K562 (cell line): ENCODE measurements around the gene KCNMB1. TPM values are rescaled to one million over a fixed set of nuclear protein-coding genes. Genes with fewer than 3 reads are reported as not detected.
A peak's percentile ranks its signal among the peaks of the same experiment; 100 is the strongest.

Experiments used
- ATAC-seq: fragments of 200-7000 bp; cut with Tn5 transposase; 3 replicates; pipeline ENCODE4 v1.9.1; 2020; ENCODE audit warnings: moderate library complexity
- BruUV-seq: library from RNA; stranded (reverse); fragments of 400-500 nt; replicated peaks from 2 replicates; lab custom pipeline; 2021; lab: Mats Ljungman, UMichigan
- CTCF ChIA-PET: fragments of 300-600 bp; formaldehyde crosslinking; extraction: SDS; loops from one replicate; lab custom pipeline; 2021; ENCODE audit warnings: low intra/inter-chr PET ratio; lab: Yijun Ruan, JAX
- POLR2A ChIA-PET: fragments of 300-600, 350-650 bp; sonication (Branson Sonifier 250); formaldehyde crosslinking; extraction: SDS; loops from one replicate; lab custom pipeline; 2021; ENCODE audit warnings: antibody characterized with exemption, inconsistent platforms; lab: Yijun Ruan, JAX
- DNase-seq, 4 experiments: peaks; one replicate each; pipeline versions ENCODE4 v3.0.0 to v3.0.0-alpha.2; 2011 to 2018; ENCODE audit warnings: low spot score in 3 of 4, mixed read lengths in 3 of 4; ENCODE audit errors: extremely low read depth in 1 of 4
- FAIRE-seq: peaks from 2 replicates; lab custom pipeline; 2011; peaks lifted over from hg19 to GRCh38; lab: Jason Lieb, UNC
- H2AFZ ChIP-seq: 2 replicates; pipeline ENCODE4 v1.6.0; 2011; ENCODE audit warnings: low read depth, low read length, control low read depth, inconsistent platforms
- H3K27ac ChIP-seq: fragments of 200-600 bp; 3 replicates; pipeline ENCODE4 v1.8.0; 2011; ENCODE audit warnings: low read depth, mild to moderate bottlenecking, control low read depth, inconsistent platforms, low read length, moderate library complexity, mixed read lengths; ENCODE audit errors: extremely low read depth
- H3K27me3 ChIP-seq, 2 experiments: fragments of 300-600 bp in 1 of 2; 2 replicates in 1 of 2; 3 replicates in 1 of 2; pipeline versions ENCODE4 v1.6.0 to v1.8.0; 2011; ENCODE audit warnings: inconsistent platforms in 2 of 2, low read length in 2 of 2, mild to moderate bottlenecking in 1 of 2, mixed read lengths in 1 of 2, moderate library complexity in 1 of 2; ENCODE audit not compliant: control insufficient read depth in 2 of 2, insufficient read depth in 2 of 2
- H3K36me3 ChIP-seq: fragments of 300-600 bp; 3 replicates; pipeline ENCODE4 v1.8.0; 2011; ENCODE audit warnings: mild to moderate bottlenecking, low read length, inconsistent platforms; ENCODE audit not compliant: control insufficient read depth, insufficient read depth
- H3K4me1 ChIP-seq, 2 experiments: fragments of 200-600 bp in 1 of 2; replicated peaks in 1 of 2; 2 replicates in 1 of 2; 3 replicates in 1 of 2; pipeline versions ENCODE4 v1.5.1 to v1.8.0; 2011; ENCODE audit warnings: inconsistent platforms in 2 of 2, low read length in 2 of 2, mild to moderate bottlenecking in 1 of 2, mixed read lengths in 1 of 2, moderate library complexity in 1 of 2; ENCODE audit not compliant: control insufficient read depth in 2 of 2, insufficient read depth in 2 of 2
- H3K4me2 ChIP-seq: 2 replicates; pipeline ENCODE4 v1.6.1; 2011; ENCODE audit warnings: low read length, control low read depth, inconsistent platforms, mixed read lengths; ENCODE audit not compliant: insufficient read depth
- H3K4me3 ChIP-seq: fragments of 200-600 bp; sonication (generic), shearing (Covaris generic); 2 replicates; pipeline ENCODE4 v1.5.1; 2016; ENCODE audit warnings: control low read depth, inconsistent platforms
- H3K79me2 ChIP-seq: fragments of 200-600 bp; 3 replicates; pipeline ENCODE4 v1.8.0; 2011; ENCODE audit warnings: low read length, inconsistent platforms; ENCODE audit not compliant: control insufficient read depth, insufficient read depth
- H3K9ac ChIP-seq, 2 experiments: 2 replicates each; pipeline versions ENCODE4 v1.6.0 to v1.6.1; 2011; ENCODE audit warnings: low read depth in 2 of 2, low read length in 2 of 2, control low read depth in 1 of 2, inconsistent platforms in 1 of 2, mild to moderate bottlenecking in 1 of 2, mixed read lengths in 1 of 2; ENCODE audit not compliant: insufficient read depth in 1 of 2
- H3K9me1 ChIP-seq: one replicate; pipeline ENCODE4 v1.6.0; 2011; ENCODE audit warnings: inconsistent platforms, mild to moderate bottlenecking, low read length, moderate library complexity; ENCODE audit not compliant: control insufficient read depth, insufficient read depth
- H3K9me3 ChIP-seq: replicated peaks from 2 replicates; pipeline ENCODE4 v1.5.1; 2011; ENCODE audit warnings: low read depth, low read length, inconsistent platforms; ENCODE audit not compliant: control insufficient read depth, insufficient read depth
- H4K20me1 ChIP-seq: replicated peaks from 2 replicates; pipeline ENCODE4 v1.6.1; 2011; ENCODE audit warnings: low read length, inconsistent platforms, mixed read lengths; ENCODE audit not compliant: control insufficient read depth, insufficient read depth
- BCOR ChIP-seq: fragments of 450-650 bp; IDR thresholded peaks from 2 replicates; pipeline ENCODE4 v1.6.1; 2016
- BRD9 ChIP-seq: fragments of 450-650 bp; IDR thresholded peaks from 2 replicates; pipeline ENCODE4 v1.6.1; 2018; ENCODE audit warnings: low read depth; ENCODE audit not compliant: partially characterized antibody
- CBX3 ChIP-seq, 2 experiments: IDR thresholded peaks; 1 replicate in 1 of 2; 2 replicates in 1 of 2; pipeline ENCODE4 v1.6.1; 2012; ENCODE audit warnings: inconsistent platforms in 2 of 2, low read length in 2 of 2, borderline replicate concordance in 1 of 2, control low read depth in 1 of 2
- ESRRA ChIP-seq: fragments of 450-650 bp; IDR thresholded peaks from 2 replicates; pipeline ENCODE4 v1.6.1; 2014; ENCODE audit warnings: low read depth, mild to moderate bottlenecking, moderate library complexity, borderline replicate concordance
- NFATC3 ChIP-seq: fragments of 450-650 bp; IDR thresholded peaks from 2 replicates; pipeline ENCODE4 v1.6.1; 2017; ENCODE audit warnings: mild to moderate bottlenecking
- RBM25 ChIP-seq: fragments of 200-400 bp; formaldehyde crosslinking; IDR thresholded peaks from 2 replicates; pipeline ENCODE4 v1.6.1; 2018; ENCODE audit warnings: low read length, low read depth, moderate library complexity; ENCODE audit not compliant: severe bottlenecking
- RCOR1 ChIP-seq, 2 experiments: IDR thresholded peaks; 2 replicates each; pipeline ENCODE4 v1.6.1; 2012; ENCODE audit warnings: low read depth in 2 of 2, low read length in 2 of 2, borderline replicate concordance in 1 of 2, improper control_type of control experiment in 1 of 2
- SMARCA5 ChIP-seq: fragments of 450-650 bp; IDR thresholded peaks from 2 replicates; pipeline ENCODE4 v1.6.1; 2016
- ZNF780A ChIP-seq: fragments of 250-450 bp; sonication (Bioruptor Pico); IDR thresholded peaks from 2 replicates; pipeline ENCODE4 v1.5.0; 2021; ENCODE audit warnings: mild to moderate bottlenecking
- WGBS: fragments of 100-300 bp; shearing (Covaris generic); methylation state at CpG from one replicate; pipeline ENCODE4 v1.1.6; 2016; ENCODE audit warnings: low coverage, mixed read lengths; ENCODE audit not compliant: insufficient coverage; ENCODE audit errors: missing lambda C conversion rate; 5-methylcytosine and 5-hydroxymethylcytosine counted together
- in situ Hi-C: fragments of 300-500 bp; cut with MboI; formaldehyde crosslinking; loops from 4 replicates; pipeline ENCODE4 v1.15.0; 2018; ENCODE audit warnings: inconsistent platforms, mixed read lengths
- intact Hi-C: fragments of 100-400 bp; cut with micrococcal nuclease; formaldehyde crosslinking; loops from 2 replicates; pipeline ENCODE4 v1.14.2; 2022
- polyA plus RNA-seq, 8 experiments: library from polyadenylated mRNA; depleted of rRNA in 4 of 8; stranded (reverse) in 5 of 8; unstranded in 3 of 8; fragments of >200 nt; fragmentation: Nextera tagmentation in 2 of 8; fragmentation: Illumina TruSeq in 1 of 8; extraction: Ambion mirVana in 2 of 8; extraction: Trizol in 1 of 8; gene quantifications; 2 replicates each; pipeline versions ENCODE4 v1.2.1 to v1.2.3, GENCODE V29; 2011 to 2014; ENCODE audit warnings: inconsistent platforms in 1 of 8, missing spikeins in 1 of 8
- total RNA-seq, 7 experiments: library from RNA; depleted of rRNA in 6 of 7; stranded (reverse); fragments of >200 nt in 6 of 7; fragmentation: Illumina TruSeq in 2 of 7; extraction: Trizol in 2 of 7; gene quantifications; 2 replicates each; pipeline versions ENCODE4 v1.2.1 to v1.2.3, GENCODE V29; 2011 to 2021; ENCODE audit warnings: low replicate concordance in 1 of 7
- TF ChIP-seq, protein P1 (sequence below): sonication (generic); formaldehyde crosslinking; IDR thresholded peaks from 2 replicates; pipeline ENCODE4 v1.8.1; 2023; ENCODE audit warnings: missing genetic modification reagents, mild to moderate bottlenecking, borderline replicate concordance
- TF ChIP-seq, protein P2 (sequence below), 2 experiments: fragments of 450-650 bp in 1 of 2; IDR thresholded peaks; 2 replicates each; pipeline ENCODE4 v1.6.1; 2011 to 2017; ENCODE audit warnings: low read depth in 2 of 2, antibody characterized with exemption in 1 of 2, borderline replicate concordance in 1 of 2, low read length in 1 of 2, mild to moderate bottlenecking in 1 of 2, mixed read lengths in 1 of 2; ENCODE audit not compliant: control insufficient read depth in 1 of 2
- TF ChIP-seq, protein P3 (sequence below), 3 experiments: IDR thresholded peaks in 2 of 3; conservative IDR thresholded peaks in 1 of 3; 2 replicates each; pipeline ENCODE4 v1.5.1; 2011 to 2012; ENCODE audit warnings: low read length in 3 of 3, mild to moderate bottlenecking in 3 of 3, control low read depth in 2 of 3, improper control_type of control experiment in 1 of 3, inconsistent platforms in 1 of 3, low read depth in 1 of 3, mixed read lengths in 1 of 3, moderate library complexity in 1 of 3; ENCODE audit not compliant: insufficient read depth in 2 of 3

Gene KCNMB1
- total and polyA plus RNA-seq, 9 of the 15 experiments (the other 6 are each of a cell fraction or from before 2014, with no cell fraction given), result not detected

DNA sequence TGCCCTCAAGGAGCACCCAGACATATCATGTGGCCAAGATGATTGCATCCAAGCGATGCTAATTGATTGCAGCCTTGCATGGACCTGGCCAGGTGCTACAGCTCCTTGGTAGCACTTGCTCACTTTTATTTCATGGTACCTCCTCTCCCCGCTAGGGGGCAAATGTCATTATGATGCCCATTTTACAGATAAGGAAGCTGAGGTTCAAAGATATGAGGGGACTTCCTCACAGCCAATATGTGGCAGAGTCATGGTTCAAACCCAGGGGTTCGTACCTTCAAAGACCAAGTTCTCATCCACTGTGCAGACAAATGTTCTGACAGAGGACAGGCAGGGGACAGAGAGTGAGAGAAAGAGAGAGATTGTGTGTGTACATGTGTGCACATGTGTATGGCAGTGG is 21.9 kb upstream of the KCNMB1 start:
- ChIA-PET CTCF (no interaction called here), POLR2A (no interaction called here)
- peaks cover 0 to 12% of the 10 kb centered on the region in 2 experiments; a peak in 1 of 5 replicates for H3K27me3 ChIP-seq
- ATAC-seq (no peak), DNase-seq (peak in 3 of 4 experiments; percentile 14 to 35 (median 32)), FAIRE-seq (peak; percentile 37)
- BruUV-seq, result no TSS peak
- intact Hi-C loops (loop anchor here (5.0 kb wide), 1 partner anchor 54 kb away; no protein-coding TSS in a partner anchor), in situ Hi-C loops (loop anchor here (10.0 kb wide), 1 partner anchor 316 kb away; no protein-coding TSS in a partner anchor)
- WGBS, result 8% methylated on average over 3 of the region's 3 CpGs
- H3K4me1 ChIP-seq, result no peaks in the 10 kb centered on the region
- no peak overlapping the region for H3K9ac ChIP-seq
- no peak overlapping the region for H3K27ac ChIP-seq
- H3K79me2 ChIP-seq, result no peaks in the 10 kb centered on the region
- no peaks in the 10 kb centered on the region for H3K9me1 ChIP-seq
- no peak overlapping the region for H3K4me3 ChIP-seq
- H3K9me3 ChIP-seq, result no peaks in the 10 kb centered on the region
- H3K36me3 ChIP-seq, result no peaks in the 10 kb centered on the region
- no peak overlapping the region for H2AFZ ChIP-seq
- H4K20me1 ChIP-seq, result no peaks in the 10 kb centered on the region
- no peak overlapping the region for H3K4me2 ChIP-seq
- no peak for TF ChIP-seq NFATC3
- no peak for TF ChIP-seq BRD9
- TF ChIP-seq ZNF780A (CRISPR knock-in tag), result no peak
- peak; percentile 79 for TF ChIP-seq BCOR
- TF ChIP-seq RCOR1 (IDR thresholded peaks at IDR 0.05; ENCODE audit: borderline replicate concordance in 1 of 2, low read depth in 2 of 2, low read length in 2 of 2), result peak in 1 of 2 experiments; percentile 61; a peak in 1 of 4 replicates
- TF ChIP-seq ESRRA, result peak; percentile 76
- TF ChIP-seq, protein P1, sequence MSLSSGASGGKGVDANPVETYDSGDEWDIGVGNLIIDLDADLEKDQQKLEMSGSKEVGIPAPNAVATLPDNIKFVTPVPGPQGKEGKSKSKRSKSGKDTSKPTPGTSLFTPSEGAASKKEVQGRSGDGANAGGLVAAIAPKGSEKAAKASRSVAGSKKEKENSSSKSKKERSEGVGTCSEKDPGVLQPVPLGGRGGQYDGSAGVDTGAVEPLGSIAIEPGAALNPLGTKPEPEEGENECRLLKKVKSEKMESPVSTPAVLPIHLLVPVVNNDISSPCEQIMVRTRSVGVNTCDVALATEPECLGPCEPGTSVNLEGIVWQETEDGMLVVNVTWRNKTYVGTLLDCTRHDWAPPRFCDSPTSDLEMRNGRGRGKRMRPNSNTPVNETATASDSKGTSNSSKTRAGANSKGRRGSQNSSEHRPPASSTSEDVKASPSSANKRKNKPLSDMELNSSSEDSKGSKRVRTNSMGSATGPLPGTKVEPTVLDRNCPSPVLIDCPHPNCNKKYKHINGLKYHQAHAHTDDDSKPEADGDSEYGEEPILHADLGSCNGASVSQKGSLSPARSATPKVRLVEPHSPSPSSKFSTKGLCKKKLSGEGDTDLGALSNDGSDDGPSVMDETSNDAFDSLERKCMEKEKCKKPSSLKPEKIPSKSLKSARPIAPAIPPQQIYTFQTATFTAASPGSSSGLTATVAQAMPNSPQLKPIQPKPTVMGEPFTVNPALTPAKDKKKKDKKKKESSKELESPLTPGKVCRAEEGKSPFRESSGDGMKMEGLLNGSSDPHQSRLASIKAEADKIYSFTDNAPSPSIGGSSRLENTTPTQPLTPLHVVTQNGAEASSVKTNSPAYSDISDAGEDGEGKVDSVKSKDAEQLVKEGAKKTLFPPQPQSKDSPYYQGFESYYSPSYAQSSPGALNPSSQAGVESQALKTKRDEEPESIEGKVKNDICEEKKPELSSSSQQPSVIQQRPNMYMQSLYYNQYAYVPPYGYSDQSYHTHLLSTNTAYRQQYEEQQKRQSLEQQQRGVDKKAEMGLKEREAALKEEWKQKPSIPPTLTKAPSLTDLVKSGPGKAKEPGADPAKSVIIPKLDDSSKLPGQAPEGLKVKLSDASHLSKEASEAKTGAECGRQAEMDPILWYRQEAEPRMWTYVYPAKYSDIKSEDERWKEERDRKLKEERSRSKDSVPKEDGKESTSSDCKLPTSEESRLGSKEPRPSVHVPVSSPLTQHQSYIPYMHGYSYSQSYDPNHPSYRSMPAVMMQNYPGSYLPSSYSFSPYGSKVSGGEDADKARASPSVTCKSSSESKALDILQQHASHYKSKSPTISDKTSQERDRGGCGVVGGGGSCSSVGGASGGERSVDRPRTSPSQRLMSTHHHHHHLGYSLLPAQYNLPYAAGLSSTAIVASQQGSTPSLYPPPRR (CRISPR knock-in tag), result no peak
- TF ChIP-seq, protein P2, sequence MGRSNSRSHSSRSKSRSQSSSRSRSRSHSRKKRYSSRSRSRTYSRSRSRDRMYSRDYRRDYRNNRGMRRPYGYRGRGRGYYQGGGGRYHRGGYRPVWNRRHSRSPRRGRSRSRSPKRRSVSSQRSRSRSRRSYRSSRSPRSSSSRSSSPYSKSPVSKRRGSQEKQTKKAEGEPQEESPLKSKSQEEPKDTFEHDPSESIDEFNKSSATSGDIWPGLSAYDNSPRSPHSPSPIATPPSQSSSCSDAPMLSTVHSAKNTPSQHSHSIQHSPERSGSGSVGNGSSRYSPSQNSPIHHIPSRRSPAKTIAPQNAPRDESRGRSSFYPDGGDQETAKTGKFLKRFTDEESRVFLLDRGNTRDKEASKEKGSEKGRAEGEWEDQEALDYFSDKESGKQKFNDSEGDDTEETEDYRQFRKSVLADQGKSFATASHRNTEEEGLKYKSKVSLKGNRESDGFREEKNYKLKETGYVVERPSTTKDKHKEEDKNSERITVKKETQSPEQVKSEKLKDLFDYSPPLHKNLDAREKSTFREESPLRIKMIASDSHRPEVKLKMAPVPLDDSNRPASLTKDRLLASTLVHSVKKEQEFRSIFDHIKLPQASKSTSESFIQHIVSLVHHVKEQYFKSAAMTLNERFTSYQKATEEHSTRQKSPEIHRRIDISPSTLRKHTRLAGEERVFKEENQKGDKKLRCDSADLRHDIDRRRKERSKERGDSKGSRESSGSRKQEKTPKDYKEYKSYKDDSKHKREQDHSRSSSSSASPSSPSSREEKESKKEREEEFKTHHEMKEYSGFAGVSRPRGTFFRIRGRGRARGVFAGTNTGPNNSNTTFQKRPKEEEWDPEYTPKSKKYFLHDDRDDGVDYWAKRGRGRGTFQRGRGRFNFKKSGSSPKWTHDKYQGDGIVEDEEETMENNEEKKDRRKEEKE (IDR thresholded peaks at IDR 0.05; ENCODE audit: borderline replicate concordance in 1 of 2, control insufficient read depth in 1 of 2, low read depth in 2 of 2, low read length in 1 of 2), result no peak
- peak in 1 of 2 experiments; percentile 68; a peak in 2 of 3 replicates for TF ChIP-seq CBX3 (IDR thresholded peaks at IDR 0.05; ENCODE audit: borderline replicate concordance in 1 of 2, low read length in 2 of 2)
- TF ChIP-seq SMARCA5, result peak; percentile 91
- TF ChIP-seq RBM25, result peak; percentile 92
- TF ChIP-seq, protein P3, sequence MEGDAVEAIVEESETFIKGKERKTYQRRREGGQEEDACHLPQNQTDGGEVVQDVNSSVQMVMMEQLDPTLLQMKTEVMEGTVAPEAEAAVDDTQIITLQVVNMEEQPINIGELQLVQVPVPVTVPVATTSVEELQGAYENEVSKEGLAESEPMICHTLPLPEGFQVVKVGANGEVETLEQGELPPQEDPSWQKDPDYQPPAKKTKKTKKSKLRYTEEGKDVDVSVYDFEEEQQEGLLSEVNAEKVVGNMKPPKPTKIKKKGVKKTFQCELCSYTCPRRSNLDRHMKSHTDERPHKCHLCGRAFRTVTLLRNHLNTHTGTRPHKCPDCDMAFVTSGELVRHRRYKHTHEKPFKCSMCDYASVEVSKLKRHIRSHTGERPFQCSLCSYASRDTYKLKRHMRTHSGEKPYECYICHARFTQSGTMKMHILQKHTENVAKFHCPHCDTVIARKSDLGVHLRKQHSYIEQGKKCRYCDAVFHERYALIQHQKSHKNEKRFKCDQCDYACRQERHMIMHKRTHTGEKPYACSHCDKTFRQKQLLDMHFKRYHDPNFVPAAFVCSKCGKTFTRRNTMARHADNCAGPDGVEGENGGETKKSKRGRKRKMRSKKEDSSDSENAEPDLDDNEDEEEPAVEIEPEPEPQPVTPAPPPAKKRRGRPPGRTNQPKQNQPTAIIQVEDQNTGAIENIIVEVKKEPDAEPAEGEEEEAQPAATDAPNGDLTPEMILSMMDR (IDR thresholded peaks at IDR 0.05 in 2 of 3, conservative IDR thresholded peaks at IDR 0.05 in 1 of 3; ENCODE audit: insufficient read depth in 2 of 3, low read depth in 1 of 3, low read length in 3 of 3), result peak; percentile 32 to 53 (median 38); a peak in 4 of 6 replicates
